Stimulated activated CD4-positive, alpha-beta T cell treated with anti-CD3 and anti-CD28 coated beads, Interleukin-12 subunit alpha, Interleukin-12 subunit beta, amount 100 ng/mL, for 48 hours (primary cell): ENCODE results near the gene TMEM45A.
"Not testable (repeated sequence)": the region's sequence is repeated elsewhere in the genome, so short reads cannot be mapped to it uniquely, and the experiment has no call there.

Source experiments
- DNase-seq, 3 donors: peaks; one replicate each; pipeline ENCODE4 v3.0.0-alpha.2; 2020; ENCODE audit warnings: low read depth in 2 of 3, low spot score in 1 of 3

Gene TMEM45A

DNA sequence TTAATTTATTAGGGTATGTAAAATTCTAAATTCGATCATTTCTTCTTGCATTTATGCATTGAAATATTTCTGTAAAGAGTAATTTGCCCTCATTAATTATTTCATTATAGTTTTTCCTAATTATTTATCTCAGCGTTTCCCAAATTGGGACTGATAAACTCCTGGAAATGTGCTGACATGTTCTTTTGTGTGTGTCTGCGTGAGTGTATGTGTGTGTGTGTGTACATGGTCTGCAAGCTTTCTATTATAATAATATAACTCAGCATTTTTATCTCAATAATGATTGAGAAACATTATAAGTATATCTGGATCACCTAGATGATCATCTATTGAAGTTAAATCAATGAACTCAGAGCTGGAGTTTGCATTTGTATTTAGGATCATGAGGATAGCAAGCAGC is 38.7 kb downstream of the TMEM45A start:
- DNase-seq = no peak

DNA sequence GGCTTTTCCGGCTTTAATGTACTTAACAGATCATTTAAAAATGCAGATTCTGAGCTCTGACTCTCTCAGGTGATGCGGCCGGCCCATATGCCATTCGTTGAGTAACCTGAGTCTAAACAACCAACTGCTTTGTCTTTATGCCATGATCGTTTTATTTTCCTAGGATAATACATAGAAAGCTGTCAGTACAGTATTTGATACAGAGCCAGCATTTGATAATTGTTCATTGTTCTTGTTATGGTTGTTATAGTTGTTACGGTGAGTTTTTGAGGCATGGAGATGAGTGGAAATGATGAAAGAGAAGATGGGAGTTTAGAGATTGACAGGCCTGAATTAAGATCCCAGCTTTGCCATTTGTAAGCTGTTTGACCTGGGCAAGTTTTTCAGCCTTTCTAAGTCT is 40.0 kb downstream of the TMEM45A start:
- DNase-seq = no peak

GRCh38 chr3:100533176-100533575 is 40.8 kb downstream of the TMEM45A start:
- DNase-seq = no peak

DNA sequence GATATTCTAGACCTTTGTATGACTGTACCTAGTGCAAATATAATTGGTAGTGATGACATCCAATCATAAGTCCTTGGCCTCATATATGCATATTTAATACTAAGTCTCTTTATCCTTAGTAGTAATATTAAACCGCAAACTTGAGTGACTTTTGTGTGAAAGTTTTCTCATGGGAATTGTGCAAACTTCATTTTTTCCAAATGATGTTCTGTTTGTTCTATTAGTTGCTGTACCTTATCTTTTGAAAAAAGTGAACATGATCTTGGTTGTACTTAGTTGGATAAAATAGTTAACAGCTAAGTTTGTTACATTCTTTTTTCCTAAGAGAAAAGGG is 43.2 kb downstream of the TMEM45A start:
- no peak for DNase-seq

DNA sequence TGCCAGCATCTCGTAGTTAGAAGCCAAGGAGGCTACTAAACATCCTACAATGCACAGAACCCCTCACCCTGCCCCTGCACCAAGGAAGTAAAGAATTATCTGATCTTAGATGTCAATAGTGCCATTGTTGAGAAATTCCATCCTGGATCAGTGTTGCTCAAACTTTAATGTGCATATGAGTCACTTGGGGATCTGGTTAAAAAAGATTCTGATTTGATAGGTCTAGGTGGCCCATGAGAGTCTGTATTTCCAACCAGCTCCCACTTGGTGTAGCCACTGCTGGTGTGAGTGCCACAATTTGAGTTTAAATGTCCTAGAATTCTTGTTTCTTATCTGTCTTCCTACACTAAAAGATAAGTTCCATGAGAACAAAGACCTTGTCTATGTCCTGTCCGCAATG is 43.7 kb downstream of the TMEM45A start:
- no peak for DNase-seq

DNA sequence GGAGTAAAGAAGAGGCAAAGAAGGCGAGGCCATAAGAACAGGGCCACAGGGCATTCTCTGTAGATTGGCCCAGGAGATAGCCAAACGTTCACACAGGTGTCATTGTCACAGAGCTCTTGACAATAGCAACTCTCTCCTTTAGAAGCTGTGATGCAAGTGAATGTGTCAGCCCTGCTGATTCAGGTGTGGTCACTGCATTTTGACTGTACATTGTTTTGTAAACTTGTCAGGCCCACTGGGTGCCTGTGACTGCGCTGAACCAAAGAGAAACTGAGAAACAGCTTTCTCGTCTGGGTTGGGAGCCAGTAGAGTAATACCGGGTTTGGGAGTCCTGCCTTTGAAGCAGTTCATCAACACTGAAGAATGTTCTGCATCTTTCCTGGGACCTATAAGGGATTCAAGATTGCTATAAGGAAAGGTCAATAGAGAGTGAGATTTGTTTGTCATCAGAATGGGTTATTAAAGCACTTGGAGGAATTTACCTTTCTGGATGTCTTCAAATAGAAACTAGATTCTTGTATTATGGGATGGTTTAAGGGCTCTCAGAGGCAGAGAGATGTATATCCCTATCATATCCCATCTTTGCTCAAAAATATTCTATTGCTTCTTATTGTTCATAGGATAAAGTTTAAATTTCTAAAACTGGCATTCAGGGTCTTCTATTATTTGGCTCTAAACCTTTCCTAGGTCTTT is 45.4 kb downstream of the TMEM45A start:
- no peak for DNase-seq

GRCh38 chr3:100538339-100538706 is 45.9 kb downstream of the TMEM45A start:
- no peak for DNase-seq

GRCh38 chr3:100540791-100541334 is 48.4 kb downstream of the TMEM45A start:
- DNase-seq = no peak

DNA sequence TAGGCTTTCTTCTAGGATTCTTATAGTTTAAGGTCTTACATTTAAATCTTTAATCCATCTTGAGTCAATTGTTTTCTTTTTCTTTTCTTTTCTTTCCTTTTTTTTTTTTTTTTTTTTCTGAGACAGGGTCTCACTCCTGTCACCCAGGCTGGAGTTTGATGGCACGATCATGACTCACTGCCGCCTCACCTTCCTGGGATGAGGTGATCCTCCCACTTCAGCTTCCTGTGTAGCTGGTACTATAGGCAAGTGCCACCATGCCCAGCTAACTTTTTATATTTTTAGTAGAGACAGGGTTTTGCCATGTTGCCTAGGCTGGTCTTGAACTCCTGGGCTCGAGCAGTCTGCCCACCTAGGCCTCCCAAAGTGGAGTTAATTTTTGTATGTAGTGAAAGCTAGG is 49.0 kb downstream of the TMEM45A start:
- not testable (repeated sequence) for DNase-seq

DNA sequence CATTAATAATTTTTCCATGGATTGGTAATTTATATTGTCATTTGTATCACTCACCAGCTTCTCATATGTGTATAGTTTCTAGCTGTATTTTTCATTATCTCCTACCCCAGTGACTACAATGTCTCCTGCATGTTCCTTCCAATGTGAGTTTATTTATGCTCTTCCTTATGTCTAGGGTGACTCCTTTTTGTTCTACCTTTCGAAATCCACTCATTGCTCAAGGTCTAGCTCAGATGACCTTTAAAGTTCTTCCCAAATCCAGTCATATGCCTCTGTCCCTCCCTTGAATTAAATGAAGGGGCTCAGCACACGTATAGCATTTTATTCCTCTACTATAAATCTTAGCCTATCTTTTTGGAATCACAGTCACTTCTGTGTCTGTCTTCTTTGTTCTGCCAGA is 53.0 kb downstream of the TMEM45A start:
- no peak for DNase-seq

DNA sequence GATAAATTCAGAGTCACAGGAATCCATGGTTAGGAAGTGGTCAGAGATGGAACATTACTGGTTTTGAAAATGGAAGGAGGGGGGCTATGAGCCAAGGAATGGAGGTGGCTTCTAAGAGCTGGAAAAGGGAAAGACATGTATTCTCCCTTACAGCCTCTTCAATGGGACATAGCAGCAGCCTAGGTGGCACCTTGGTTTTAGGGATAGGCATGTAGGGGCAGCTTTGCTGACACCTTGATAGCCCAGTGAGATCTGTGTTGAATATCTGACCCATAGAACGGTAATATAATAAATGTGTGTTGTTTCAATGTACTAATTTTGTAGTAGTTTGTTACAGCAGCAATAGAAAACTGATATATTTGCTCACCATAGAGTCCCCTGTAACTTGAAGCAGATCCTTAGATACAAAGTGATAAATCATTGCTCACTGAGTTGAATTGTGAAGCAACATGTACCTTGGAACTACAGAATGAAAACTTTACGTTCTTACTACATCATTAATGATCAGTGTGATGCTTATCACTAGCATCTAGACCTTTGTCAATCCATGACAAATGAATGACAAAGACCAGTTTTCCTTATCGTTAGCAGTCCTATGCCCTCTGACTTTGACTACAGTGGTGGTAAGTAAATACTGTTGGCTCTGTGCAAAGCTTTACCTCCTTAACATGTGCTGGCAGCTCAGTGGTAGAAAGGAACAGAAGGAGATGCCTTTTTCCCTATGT is 53.8 kb downstream of the TMEM45A start:
- no peak for DNase-seq

- DNase-seq = no peak
Observed at GRCh38 chr3:100548053-100548452, 55.6 kb downstream of the TMEM45A start.

GRCh38 chr3:100553618-100554372 is 61.4 kb downstream of the TMEM45A start:
- DNase-seq = no peak

- no peak for DNase-seq
Observed at GRCh38 chr3:100554373-100554676, 61.9 kb downstream of the TMEM45A start.

GRCh38 chr3:100556673-100557310 is 64.4 kb downstream of the TMEM45A start:
- no peak for DNase-seq

- DNase-seq = no peak
Observed at GRCh38 chr3:100558233-100558632, 65.8 kb downstream of the TMEM45A start.

DNA sequence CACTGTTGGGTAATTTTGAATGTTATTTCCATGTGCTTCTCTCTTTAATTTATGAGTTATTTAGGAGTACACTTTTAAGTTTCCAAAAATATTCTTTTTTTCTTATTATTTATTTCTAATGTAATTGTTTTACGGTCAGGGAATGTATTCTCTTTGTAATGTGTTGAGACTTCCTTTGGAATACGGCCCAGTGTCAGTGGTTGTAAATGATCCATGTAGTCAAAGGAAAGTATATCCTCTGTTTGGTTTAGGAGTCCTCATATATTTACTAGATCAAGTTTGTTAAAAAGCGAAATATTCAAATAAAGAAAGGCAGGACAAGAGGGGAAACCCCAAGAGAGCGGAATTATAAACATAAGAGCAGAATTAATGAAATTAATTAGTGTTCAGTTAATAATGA is 68.0 kb downstream of the TMEM45A start:
- no peak for DNase-seq

- no peak for DNase-seq
Observed at GRCh38 chr3:100561459-100562158, 69.2 kb downstream of the TMEM45A start.

DNA sequence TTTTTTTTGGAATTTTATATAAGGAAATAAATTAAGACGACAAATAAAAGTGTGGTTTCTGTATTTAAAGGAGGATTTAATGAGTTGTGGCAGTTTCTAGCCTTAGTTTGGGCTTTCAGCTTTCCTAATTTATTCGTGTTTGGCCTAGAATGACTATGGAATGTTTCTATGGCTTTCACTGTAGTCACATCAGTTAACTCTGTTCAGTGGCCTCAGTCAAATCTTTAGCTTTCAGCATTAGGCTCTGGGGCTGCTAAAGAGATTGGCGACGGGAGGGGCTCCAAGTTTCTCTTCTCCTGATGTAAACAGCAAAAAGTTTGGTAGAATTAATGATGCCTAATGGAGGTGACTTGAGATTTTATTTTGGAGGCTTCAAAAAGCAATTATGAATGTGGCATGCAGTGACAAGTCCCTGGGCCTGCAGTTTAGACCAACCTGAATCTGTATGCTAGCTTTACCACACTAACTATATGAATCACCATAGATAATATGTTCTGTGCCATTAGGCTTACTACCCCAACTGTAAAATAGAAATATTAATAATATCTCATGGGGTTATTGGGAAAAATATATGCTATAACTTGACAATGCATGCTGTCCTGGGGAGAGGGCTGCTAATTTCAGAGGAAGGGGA is 69.9 kb downstream of the TMEM45A start:
- DNase-seq = no peak

GRCh38 chr3:100563228-100563627 is 70.8 kb downstream of the TMEM45A start:
- DNase-seq = no peak
